Keratinocyte (primary cell): ENCODE results near the gene XIRP1. TPM values are rescaled to one million over a fixed set of nuclear protein-coding genes. Genes with fewer than 3 reads are reported as not detected.

Source experiments
- DNase-seq: peaks from one replicate; pipeline ENCODE4 v3.0.0-alpha.2; 2011; ENCODE audit warnings: low read depth, missing footprints, low spot score
- FAIRE-seq: peaks from 2 replicates; lab custom pipeline; 2011; peaks lifted over from hg19 to GRCh38; lab: Jason Lieb, UNC
- H2AFZ ChIP-seq: 2 replicates; pipeline ENCODE4 v1.6.0; 2012; ENCODE audit warnings: low read length, control low read depth, inconsistent platforms; ENCODE audit not compliant: control insufficient read depth
- H3K27ac ChIP-seq: 2 replicates; pipeline ENCODE4 v1.5.1; 2011; ENCODE audit warnings: low read length; ENCODE audit not compliant: control insufficient read depth, insufficient read depth
- H3K27me3 ChIP-seq: 3 replicates; pipeline ENCODE4 v1.6.0; 2011; ENCODE audit warnings: low read length; ENCODE audit not compliant: control insufficient read depth, insufficient read depth; ENCODE audit errors: extremely low read depth
- H3K36me3 ChIP-seq, 2 experiments: 2 replicates in 1 of 2; 3 replicates in 1 of 2; pipeline ENCODE4 v1.5.1; 2011; ENCODE audit warnings: low read length in 2 of 2, mild to moderate bottlenecking in 1 of 2; ENCODE audit not compliant: control insufficient read depth in 2 of 2, insufficient read depth in 2 of 2; ENCODE audit errors: extremely low read depth in 1 of 2
- H3K4me1 ChIP-seq: 3 replicates; pipeline ENCODE4 v1.5.1; 2011; ENCODE audit warnings: low read length; ENCODE audit not compliant: control insufficient read depth, insufficient read depth; ENCODE audit errors: extremely low read depth
- H3K4me2 ChIP-seq: 3 replicates; pipeline ENCODE4 v1.6.0; 2011; ENCODE audit warnings: low read depth, low read length; ENCODE audit not compliant: control insufficient read depth, insufficient read depth; ENCODE audit errors: extremely low read depth
- H3K4me3 ChIP-seq, 3 experiments: fragments of 200-600 bp in 1 of 3; sonication (generic) in 1 of 3; 2 replicates in 2 of 3; 3 replicates in 1 of 3; pipeline ENCODE4 v1.5.1; 2011 to 2016; ENCODE audit warnings: low read length in 3 of 3, mild to moderate bottlenecking in 3 of 3, control low read depth in 2 of 3, inconsistent platforms in 1 of 3, low read depth in 1 of 3, mixed read lengths in 1 of 3, mixed run types in 1 of 3, moderate library complexity in 1 of 3; ENCODE audit not compliant: control insufficient read depth in 2 of 3, insufficient read depth in 2 of 3; ENCODE audit errors: extremely low read depth in 1 of 3
- H3K79me2 ChIP-seq: 2 replicates; pipeline ENCODE4 v1.6.0; 2012; ENCODE audit warnings: low read length; ENCODE audit not compliant: control insufficient read depth, insufficient read depth
- H3K9ac ChIP-seq: 3 replicates; pipeline ENCODE4 v1.6.0; 2011; ENCODE audit warnings: low read length; ENCODE audit not compliant: control insufficient read depth, insufficient read depth; ENCODE audit errors: extremely low read depth
- H3K9me1 ChIP-seq: 3 replicates; pipeline ENCODE4 v1.6.0; 2011; ENCODE audit warnings: low read length; ENCODE audit not compliant: control insufficient read depth, insufficient read depth; ENCODE audit errors: extremely low read depth
- H3K9me3 ChIP-seq: 2 replicates; pipeline ENCODE4 v1.5.1; 2012; ENCODE audit warnings: low read depth, low read length; ENCODE audit not compliant: control insufficient read depth
- H4K20me1 ChIP-seq: 3 replicates; pipeline ENCODE4 v1.6.0; 2011; ENCODE audit warnings: low read length; ENCODE audit not compliant: control insufficient read depth, insufficient read depth; ENCODE audit errors: extremely low read depth
- CTCF ChIP-seq, 3 experiments: IDR thresholded peaks in 1 of 3; conservative IDR thresholded peaks in 1 of 3; optimal IDR thresholded peaks in 1 of 3; 2 replicates in 2 of 3; 3 replicates in 1 of 3; pipeline versions ENCODE3 to v1.5.1; 2011; ENCODE audit warnings: low read length in 3 of 3, mild to moderate bottlenecking in 3 of 3, moderate library complexity in 2 of 3, control low read depth in 1 of 3, inconsistent platforms in 1 of 3; ENCODE audit not compliant: insufficient read depth in 2 of 3; ENCODE audit errors: extremely low read depth in 1 of 3
- EZH2 ChIP-seq: IDR thresholded peaks from one replicate; pipeline ENCODE4 v1.6.1; 2012; ENCODE audit warnings: inconsistent platforms, mild to moderate bottlenecking, low read length, moderate library complexity
- dilution Hi-C: fragments of 300-500 bp; cut with MboI; formaldehyde crosslinking; loops from one replicate; pipeline ENCODE4 v1.7.0; 2020; ENCODE audit warnings: low sequenced_read_pairs; ENCODE audit not compliant: extremely low pct_ligation_motif_present
- polyA plus RNA-seq, 5 experiments: library from polyadenylated mRNA; depleted of rRNA in 3 of 5; stranded (reverse) in 3 of 5; stranded (forward) in 1 of 5; unstranded in 1 of 5; fragments of >200 nt; gene quantifications; 1 replicate in 1 of 5; 2 replicates in 3 of 5; 3 replicates in 1 of 5; pipeline versions ENCODE4 v1.2.1 to v1.2.3, GENCODE V29; 2011 to 2012; ENCODE audit warnings: missing spikeins in 2 of 5, low read depth in 1 of 5, low replicate concordance in 1 of 5

XIRP1 gene
- polyA plus RNA-seq, 1 donor (not counting 4 experiments of a cell fraction or from before 2014, with no cell fraction given) = not detected

- Histone ChIP-seq H3K9me1 (no peaks in the 10 kb centered on the region), H3K36me3 (no peaks in the 10 kb centered on the region), H2AFZ (no peak overlapping the region), H3K4me3 (no peak overlapping the region), H4K20me1 (no peaks in the 10 kb centered on the region), H3K4me1 (no peaks in the 10 kb centered on the region), H3K9me3 (no peaks in the 10 kb centered on the region), H3K4me2 (no peak overlapping the region), H3K9ac (no peak overlapping the region), H3K79me2 (no peaks in the 10 kb centered on the region), H3K27ac (no peak overlapping the region), H3K27me3 (no peaks in the 10 kb centered on the region)
- no peak for DNase-seq
- no peak for TF ChIP-seq EZH2
- dilution Hi-C loops = no loop called here
- no peak for FAIRE-seq
These were observed 6.3 kb downstream of the XIRP1 start for GRCh38 chr3:39185959-39186691.

DNA sequence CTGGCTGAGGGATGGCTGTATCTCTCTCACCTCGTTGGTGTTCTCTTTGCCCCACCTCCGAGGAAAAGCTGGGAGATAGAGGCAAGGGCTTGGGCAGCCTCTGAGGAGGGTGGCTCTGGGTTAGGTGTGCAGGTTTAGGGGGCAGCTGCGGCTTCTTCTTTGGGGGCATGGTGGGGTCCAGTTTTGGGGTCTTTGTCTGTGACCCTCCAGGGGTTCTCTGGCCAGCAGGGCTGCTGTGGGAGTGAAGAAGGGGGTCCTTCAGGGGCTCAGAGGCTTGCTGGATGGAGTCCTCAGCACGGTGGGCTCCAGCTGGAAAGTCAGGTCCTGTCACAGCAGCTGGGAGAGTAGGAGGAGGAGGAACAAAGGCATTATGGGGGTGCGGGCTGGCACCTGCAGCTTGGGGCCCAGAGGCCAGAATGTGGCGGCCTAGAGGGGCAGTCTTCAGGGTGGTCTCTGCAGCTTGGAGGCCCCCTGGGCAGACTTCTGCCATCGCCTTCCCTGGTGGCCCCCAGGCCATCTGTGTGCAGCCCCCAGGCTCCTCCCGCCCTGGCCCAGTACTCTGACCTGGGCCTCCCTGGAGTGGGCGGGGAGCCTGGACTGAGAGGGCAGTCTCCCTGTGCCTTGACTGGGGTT lies 7.0 kb downstream of the XIRP1 start:
- dilution Hi-C loops = no loop called here

More for the DNA sequence above, 7.0 kb downstream of the XIRP1 start:
- H3K4me1 ChIP-seq = peaks cover 2% of the 10 kb centered on the region
- no peak for TF ChIP-seq CTCF (optimal IDR thresholded peaks at IDR 0.05 in 1 of 3, IDR thresholded peaks at IDR 0.05 in 1 of 3, conservative IDR thresholded peaks at IDR 0.05 in 1 of 3; ENCODE audit: extremely low read depth in 1 of 3, insufficient read depth in 2 of 3, low read length in 3 of 3)
- TF ChIP-seq EZH2 = no peak
- no peak for FAIRE-seq
- no peak for DNase-seq
- H4K20me1 ChIP-seq = no peaks in the 10 kb centered on the region
- no peak overlapping the region for H3K27ac ChIP-seq
- H3K27me3 ChIP-seq = no peaks in the 10 kb centered on the region
- no peak overlapping the region for H3K4me2 ChIP-seq
- no peaks in the 10 kb centered on the region for H3K9me1 ChIP-seq
- H3K9ac ChIP-seq = no peak overlapping the region
- H3K36me3 ChIP-seq = no peaks in the 10 kb centered on the region
- no peak overlapping the region for H3K4me3 ChIP-seq
- no peak overlapping the region for H2AFZ ChIP-seq
- no peaks in the 10 kb centered on the region for H3K9me3 ChIP-seq
- H3K79me2 ChIP-seq = no peaks in the 10 kb centered on the region
